ENCODE data around the gene DKKL1.
"Not testable (repeated sequence)": the region's sequence is repeated elsewhere in the genome, so short reads cannot be mapped to it uniquely, and the experiment has no call there.

GRCh38 chr19:49331187-49331586 lies 32.5 kb upstream of the DKKL1 start:
- not testable (repeated sequence) for TF ChIP-seq CTCF, POLR2A, POLR2AphosphoS5 (IDR thresholded peaks at IDR 0.05)
